Adipocyte (in vitro differentiated cells): ENCODE results near the gene MTUS2.
"Not testable (repeated sequence)": the region's sequence is repeated elsewhere in the genome, so short reads cannot be mapped to it uniquely, and the experiment has no call there.

Source experiments
- DNase-seq: peaks from one replicate; pipeline ENCODE4 v3.0.0-alpha.2; 2015; ENCODE audit warnings: low read depth
- H3K27me3 ChIP-seq: replicated peaks from 2 replicates; pipeline ENCODE4 v1.7.0; 2013; ENCODE audit warnings: mild to moderate bottlenecking, low read length, moderate library complexity; ENCODE audit not compliant: control insufficient read depth, insufficient read depth
- H3K36me3 ChIP-seq: 2 replicates; pipeline ENCODE4 v1.7.0; 2013; ENCODE audit warnings: low read length, mild to moderate bottlenecking, moderate library complexity; ENCODE audit not compliant: control insufficient read depth, insufficient read depth, severe bottlenecking
- H3K4me1 ChIP-seq: 2 replicates; pipeline ENCODE4 v1.7.0; 2013; ENCODE audit warnings: mild to moderate bottlenecking, low read length, moderate library complexity; ENCODE audit not compliant: control insufficient read depth, insufficient read depth
- H3K4me3 ChIP-seq: 2 replicates; pipeline ENCODE4 v1.7.0; 2013; ENCODE audit warnings: mild to moderate bottlenecking, low read length, moderate library complexity
- H3K9ac ChIP-seq: 2 replicates; pipeline ENCODE4 v1.7.0; 2013; ENCODE audit warnings: mild to moderate bottlenecking, low read length, moderate library complexity
- H3K9me3 ChIP-seq: 2 replicates; pipeline ENCODE4 v1.7.0; 2013; ENCODE audit warnings: mild to moderate bottlenecking, low read length, moderate library complexity; ENCODE audit not compliant: control insufficient read depth

Gene MTUS2

DNA sequence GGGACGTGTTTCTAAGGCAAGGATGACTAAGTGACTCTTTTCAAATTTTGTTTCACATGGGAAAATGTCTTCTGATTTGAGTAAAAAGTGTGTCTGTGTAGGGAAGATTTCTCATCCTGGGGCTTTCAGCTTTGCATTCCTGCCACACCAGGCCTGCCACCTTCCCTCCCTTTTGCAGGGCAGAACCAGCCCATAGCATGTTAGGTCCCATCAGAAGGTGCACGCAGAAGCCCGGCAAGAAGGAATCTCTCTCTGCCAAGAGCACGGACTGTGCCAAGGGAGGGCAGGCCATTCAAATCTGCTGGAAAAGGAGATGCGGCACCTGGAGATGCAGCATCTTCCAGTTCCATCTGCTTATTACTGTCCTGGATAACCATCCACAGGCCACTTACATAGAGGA, 563.3 kb downstream of the MTUS2 start:
- Histone ChIP-seq H3K4me3 (no peak overlapping the region), H3K4me1 (peaks cover 13% of the 10 kb centered on the region), H3K9me3 (peaks cover 4% of the 10 kb centered on the region), H3K36me3 (no peaks in the 10 kb centered on the region), H3K9ac (no peak overlapping the region), H3K27me3 (peaks cover 9% of the 10 kb centered on the region)
- no peak for DNase-seq

DNA sequence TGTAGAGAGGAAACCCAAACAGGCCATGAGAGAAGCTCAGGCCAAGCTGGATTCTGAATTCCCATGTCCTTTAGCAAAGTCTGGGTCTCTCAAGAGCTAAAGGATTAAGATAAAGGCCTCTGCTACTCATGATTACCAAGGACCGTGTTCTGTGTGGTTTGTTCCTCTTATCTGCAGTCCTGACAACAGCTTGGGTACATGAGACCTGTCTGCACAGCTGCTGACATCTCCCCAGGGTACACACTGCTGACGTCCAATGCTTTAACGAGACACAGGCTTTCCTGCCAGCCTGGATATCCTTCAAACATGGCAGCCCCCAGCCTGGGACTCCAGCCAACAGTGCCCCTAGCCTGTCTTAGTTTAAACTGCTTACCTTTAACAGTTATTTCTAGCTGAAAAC, 564.3 kb downstream of the MTUS2 start:
- H3K4me1 ChIP-seq = peaks cover 7% of the 10 kb centered on the region
- H3K9me3 ChIP-seq = no peaks in the 10 kb centered on the region
- no peak overlapping the region for H3K4me3 ChIP-seq
- H3K9ac ChIP-seq = no peak overlapping the region
- no peaks in the 10 kb centered on the region for H3K36me3 ChIP-seq
- H3K27me3 ChIP-seq = peaks cover 6% of the 10 kb centered on the region
- DNase-seq = no peak

DNA sequence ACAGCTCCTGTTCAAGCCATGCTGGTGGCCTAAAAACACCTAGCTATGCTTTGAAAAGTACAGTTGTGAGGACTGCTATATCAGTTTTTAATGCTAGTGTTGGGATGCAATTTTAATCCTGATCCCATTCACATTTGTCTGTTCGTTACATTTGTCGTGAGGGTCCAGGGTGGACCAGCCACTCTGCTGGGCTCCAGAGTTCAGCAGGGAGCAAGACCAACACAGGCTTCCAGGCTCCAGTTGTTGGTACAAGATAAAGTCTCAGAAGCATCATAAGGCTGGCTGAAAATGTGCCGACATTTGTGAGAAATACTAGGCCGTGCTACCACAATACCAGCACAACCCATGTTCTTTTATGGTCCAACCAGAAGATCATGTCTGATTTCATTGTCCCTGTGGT, 564.7 kb downstream of the MTUS2 start:
- no peak for DNase-seq
- no peaks in the 10 kb centered on the region for H3K36me3 ChIP-seq
- H3K9ac ChIP-seq = no peak overlapping the region
- peaks cover 6% of the 10 kb centered on the region for H3K27me3 ChIP-seq
- H3K4me1 ChIP-seq = peaks cover 5% of the 10 kb centered on the region
- H3K4me3 ChIP-seq = no peak overlapping the region
- no peaks in the 10 kb centered on the region for H3K9me3 ChIP-seq

DNA sequence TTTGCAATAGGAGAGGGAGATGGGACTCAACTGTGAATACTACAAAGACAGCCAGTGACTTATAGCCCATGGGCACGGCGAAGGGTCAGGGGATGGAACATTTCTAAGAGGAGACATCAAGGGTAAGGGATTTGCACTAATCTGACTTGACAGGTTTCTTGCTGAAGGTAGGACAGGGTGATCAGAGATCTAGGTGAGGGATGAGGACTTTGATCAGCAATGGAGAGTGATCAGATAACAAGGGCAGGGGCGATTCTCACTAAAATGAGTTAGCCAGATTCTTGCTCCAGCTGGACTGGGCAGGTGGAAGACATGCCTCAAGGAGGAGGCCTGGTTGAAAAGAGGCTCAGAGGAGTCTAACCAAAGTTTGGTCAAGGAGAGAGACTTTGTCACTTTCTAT, 566.1 kb downstream of the MTUS2 start:
- Histone ChIP-seq H3K9me3 (no peaks in the 10 kb centered on the region), H3K36me3 (no peaks in the 10 kb centered on the region), H3K9ac (no peak overlapping the region), H3K4me1 (peaks cover 2% of the 10 kb centered on the region), H3K4me3 (no peak overlapping the region), H3K27me3 (peaks cover 6% of the 10 kb centered on the region)
- DNase-seq = no peak

DNA sequence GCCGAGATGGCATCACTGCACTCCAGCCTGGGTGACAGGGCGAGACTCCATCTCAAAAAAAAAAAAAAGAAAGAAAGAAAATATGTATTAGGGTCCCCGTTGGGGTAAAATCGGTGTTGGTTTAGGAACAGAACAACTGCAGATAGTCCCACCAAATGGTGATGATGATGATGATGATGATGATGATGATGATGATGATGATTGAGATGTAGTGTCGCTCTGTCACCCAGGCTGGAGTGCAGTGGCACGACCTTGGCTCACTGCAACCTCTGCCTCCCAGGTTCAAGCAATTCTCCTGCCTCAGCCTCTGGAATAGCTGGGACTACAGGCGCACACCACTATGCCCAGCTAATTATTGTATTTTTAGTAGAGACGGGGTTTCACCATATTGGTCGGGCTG, 570.5 kb downstream of the MTUS2 start:
- not testable (repeated sequence) for H3K4me3 ChIP-seq, DNase-seq, H3K4me1 ChIP-seq, H3K9me3 ChIP-seq, H3K9ac ChIP-seq, H3K36me3 ChIP-seq
- H3K27me3 ChIP-seq = peaks cover 16% of the 10 kb centered on the region

DNA sequence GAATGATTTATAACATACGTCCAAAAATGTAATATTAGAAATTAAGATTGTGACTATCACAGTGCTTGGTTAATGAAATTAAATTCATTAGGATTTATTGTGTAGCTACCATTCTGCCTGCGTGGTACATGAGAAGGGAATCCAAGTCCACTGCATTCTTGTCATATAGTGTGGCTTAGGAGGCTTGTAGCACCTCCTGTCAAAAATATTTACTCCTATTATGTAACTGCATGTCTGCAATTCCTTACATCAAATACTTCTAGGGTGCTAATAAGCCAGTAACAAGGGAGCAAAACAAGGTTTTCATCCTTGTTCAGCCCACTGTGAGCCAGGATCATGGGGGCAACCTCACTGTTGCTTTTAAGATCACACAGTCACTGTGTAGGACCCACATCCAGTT, 576.3 kb downstream of the MTUS2 start:
- no peaks in the 10 kb centered on the region for H3K4me1 ChIP-seq
- no peaks in the 10 kb centered on the region for H3K9me3 ChIP-seq
- H3K36me3 ChIP-seq = no peaks in the 10 kb centered on the region
- DNase-seq = no peak
- H3K27me3 ChIP-seq = peaks cover 26% of the 10 kb centered on the region
- H3K4me3 ChIP-seq = no peak overlapping the region
- H3K9ac ChIP-seq = no peak overlapping the region

DNA sequence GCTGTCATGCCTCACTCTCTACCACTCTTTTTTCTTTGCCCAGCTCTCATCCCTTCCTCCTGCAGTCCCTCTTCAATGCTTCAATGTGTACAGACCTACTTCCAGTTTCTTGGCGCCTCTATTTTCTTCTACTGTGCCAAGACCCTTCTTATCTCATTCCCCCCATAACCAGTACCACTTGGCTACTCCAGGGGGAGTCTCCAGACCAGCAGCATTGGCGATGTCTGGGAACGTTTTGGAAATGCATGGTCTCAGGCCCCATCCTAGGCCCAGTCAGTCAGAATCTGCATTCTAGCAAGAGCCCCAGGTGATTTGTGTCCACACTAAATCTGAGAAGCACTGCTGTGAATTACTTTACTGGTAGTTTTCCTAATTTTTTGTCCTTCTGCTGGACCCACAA, 577.1 kb downstream of the MTUS2 start:
- Histone ChIP-seq H3K36me3 (no peaks in the 10 kb centered on the region), H3K4me1 (no peaks in the 10 kb centered on the region), H3K9me3 (no peaks in the 10 kb centered on the region), H3K9ac (no peak overlapping the region), H3K27me3 (peaks cover 26% of the 10 kb centered on the region), H3K4me3 (no peak overlapping the region)
- DNase-seq = no peak

DNA sequence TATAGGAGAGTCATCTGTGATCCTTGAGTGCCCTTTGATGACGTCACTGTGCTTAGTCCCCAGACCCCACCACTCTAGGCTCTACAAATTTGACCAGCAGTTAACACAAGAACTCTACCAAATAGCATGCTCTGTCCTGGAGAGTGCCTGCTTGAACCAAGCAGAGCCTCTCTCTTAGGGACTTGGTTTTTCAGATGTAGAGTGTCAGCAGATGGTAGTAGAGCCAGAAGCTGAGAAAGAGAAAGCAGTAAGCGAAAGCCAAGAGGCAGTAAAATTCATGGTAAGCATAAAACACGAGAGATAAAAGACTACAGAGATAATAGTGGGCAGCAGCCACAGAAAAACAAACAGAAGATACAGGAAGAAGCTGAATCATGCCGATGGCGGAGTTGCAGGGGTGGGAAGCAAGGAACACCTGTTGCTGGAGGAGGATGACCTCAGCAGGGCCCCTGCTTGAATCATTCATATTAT, 582.1 kb downstream of the MTUS2 start:
- H3K4me3 ChIP-seq = no peak overlapping the region
- no peaks in the 10 kb centered on the region for H3K36me3 ChIP-seq
- H3K9me3 ChIP-seq = no peaks in the 10 kb centered on the region
- no peak for DNase-seq
- no peak overlapping the region for H3K9ac ChIP-seq
- H3K27me3 ChIP-seq = peaks cover 20% of the 10 kb centered on the region
- H3K4me1 ChIP-seq = no peaks in the 10 kb centered on the region

DNA sequence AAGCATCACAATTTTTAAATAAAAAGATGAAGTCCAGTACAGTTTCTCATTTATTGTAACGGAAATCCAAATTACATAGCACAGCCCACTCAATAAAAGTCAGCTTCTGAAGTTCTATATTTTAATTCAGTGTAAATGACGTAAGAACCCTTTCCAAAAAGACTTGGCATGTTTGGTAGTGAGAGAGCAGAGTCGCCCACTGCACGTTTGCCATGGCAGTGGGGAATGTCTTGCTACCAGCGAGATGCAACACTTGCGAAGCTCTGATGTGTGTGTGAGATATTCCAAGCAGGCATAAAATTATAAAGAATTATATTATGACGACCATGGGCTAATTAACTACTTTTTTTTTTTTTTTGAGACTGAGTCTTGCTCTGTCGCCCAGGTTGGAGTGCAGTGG, 585.3 kb downstream of the MTUS2 start:
- no peak overlapping the region for H3K9ac ChIP-seq
- peaks cover 9% of the 10 kb centered on the region for H3K27me3 ChIP-seq
- no peaks in the 10 kb centered on the region for H3K9me3 ChIP-seq
- no peak for DNase-seq
- no peaks in the 10 kb centered on the region for H3K4me1 ChIP-seq
- no peak overlapping the region for H3K4me3 ChIP-seq
- no peaks in the 10 kb centered on the region for H3K36me3 ChIP-seq

DNA sequence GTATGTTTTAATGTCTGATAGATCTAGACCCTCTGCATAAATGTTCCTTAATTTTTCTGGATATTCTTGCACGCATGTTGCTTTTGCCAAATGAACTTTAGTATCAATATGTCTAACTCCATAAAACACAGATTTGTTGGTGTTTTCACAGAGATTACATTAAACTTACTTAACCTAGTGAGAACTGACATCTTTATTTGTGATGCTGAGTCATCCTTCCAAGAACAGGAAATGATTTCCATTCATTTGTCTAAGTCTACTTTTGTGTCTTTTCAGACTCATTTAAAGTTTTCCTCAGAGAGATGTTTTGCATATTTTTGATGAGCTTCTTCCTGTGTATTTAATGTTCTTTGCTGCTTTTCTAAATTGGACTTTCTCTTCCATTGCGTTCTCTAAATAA, 591.3 kb downstream of the MTUS2 start:
- Histone ChIP-seq H3K9me3 (no peaks in the 10 kb centered on the region), H3K27me3 (peaks cover under 1% of the 10 kb centered on the region), H3K36me3 (no peaks in the 10 kb centered on the region), H3K4me1 (no peaks in the 10 kb centered on the region), H3K4me3 (no peak overlapping the region), H3K9ac (no peak overlapping the region)
- no peak for DNase-seq

DNA sequence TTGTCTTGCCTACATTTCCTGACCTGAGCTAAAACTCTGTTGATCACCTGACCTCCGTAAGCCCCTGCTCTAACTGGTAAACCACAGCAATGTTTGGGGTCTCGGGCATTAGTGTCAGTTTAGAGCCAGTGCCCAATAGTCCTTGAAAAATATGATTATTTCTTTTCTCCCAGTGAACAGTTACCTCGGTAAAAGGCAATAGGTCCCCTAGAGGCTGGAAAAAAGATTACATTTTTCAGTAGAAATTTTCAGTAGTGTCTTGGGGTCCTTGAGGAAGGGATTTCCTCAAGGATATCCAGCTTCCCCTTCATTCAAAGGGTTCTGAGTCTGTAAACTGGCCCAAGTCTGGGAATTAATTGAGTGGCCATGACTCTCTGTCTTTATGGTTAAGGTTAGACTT, 597.9 kb downstream of the MTUS2 start:
- no peak for DNase-seq
- Histone ChIP-seq H3K9ac (no peak overlapping the region), H3K4me3 (no peak overlapping the region), H3K4me1 (no peaks in the 10 kb centered on the region), H3K9me3 (no peaks in the 10 kb centered on the region), H3K36me3 (no peaks in the 10 kb centered on the region), H3K27me3 (peaks cover 16% of the 10 kb centered on the region)

DNA sequence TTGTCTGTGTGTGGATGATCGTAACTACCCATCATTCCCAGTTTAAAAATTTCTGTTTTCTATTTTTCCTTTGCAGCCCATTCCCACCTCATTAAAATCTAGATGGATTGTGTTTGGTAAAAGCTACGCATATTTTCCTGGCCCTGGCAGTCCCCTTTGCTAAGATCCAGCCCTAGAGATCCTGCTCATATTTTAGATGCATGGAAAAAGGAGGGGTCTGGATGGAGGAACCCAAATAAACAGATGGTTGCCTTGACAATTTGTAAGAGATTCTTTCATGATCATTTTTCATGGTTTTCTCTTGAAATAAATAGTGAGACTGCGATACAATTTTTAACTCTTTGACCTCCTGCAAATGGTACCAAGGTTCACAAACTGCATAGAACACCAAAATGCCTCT, 601.0 kb downstream of the MTUS2 start:
- DNase-seq = no peak
- Histone ChIP-seq H3K9ac (no peak overlapping the region), H3K9me3 (no peaks in the 10 kb centered on the region), H3K4me3 (no peak overlapping the region), H3K36me3 (no peaks in the 10 kb centered on the region), H3K4me1 (no peaks in the 10 kb centered on the region), H3K27me3 (peaks cover 16% of the 10 kb centered on the region)
